GM19468 (cell line): ENCODE results near the gene ATG4A.

ENCODE experiments used
- ATAC-seq: cut with Tn5 transposase; IDR thresholded peaks from one replicate; pipeline ENCODE4 v1.9.1; 2021; ENCODE audit warnings: mild to moderate bottlenecking, moderate library complexity, moderate number of reproducible peaks; ENCODE audit not compliant: unreplicated experiment; ENCODE audit errors: extremely low read depth

Gene ATG4A

DNA sequence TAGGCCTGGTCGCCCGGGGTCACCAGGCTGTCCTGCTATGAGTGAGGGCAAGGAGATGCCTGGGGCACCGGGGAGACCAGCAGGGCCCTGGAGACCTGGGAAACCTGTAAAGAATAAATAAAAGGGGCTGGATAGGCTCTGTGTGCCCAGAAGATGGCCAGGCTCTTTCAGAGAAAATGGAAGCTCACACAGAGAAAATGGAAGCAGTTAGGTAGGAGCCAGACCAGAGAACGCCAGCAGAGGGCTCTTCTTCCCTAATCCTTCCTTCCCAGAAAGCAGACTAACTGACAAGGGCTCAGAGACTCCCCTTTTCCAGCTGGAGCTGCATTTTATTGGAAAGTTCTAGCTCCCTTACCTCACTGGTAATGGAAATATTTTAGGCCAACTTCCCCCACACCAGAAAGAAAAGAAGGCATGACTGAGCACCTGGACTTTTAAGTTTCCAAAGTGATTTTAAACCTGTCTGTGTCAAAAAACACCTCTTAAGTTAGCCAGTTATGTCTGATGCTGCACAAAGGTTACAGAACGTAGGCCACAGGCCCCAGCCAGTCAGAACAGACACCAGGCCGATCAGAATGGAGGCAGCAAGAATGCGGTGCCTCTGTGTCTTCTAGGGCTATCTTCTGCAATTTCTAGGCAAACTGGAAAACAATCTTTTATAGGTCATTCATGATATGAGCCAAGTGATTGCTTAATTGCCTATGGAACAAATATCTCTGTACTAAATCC, 74.0 kb downstream of the ATG4A start:
- ATAC-seq = no peak

DNA sequence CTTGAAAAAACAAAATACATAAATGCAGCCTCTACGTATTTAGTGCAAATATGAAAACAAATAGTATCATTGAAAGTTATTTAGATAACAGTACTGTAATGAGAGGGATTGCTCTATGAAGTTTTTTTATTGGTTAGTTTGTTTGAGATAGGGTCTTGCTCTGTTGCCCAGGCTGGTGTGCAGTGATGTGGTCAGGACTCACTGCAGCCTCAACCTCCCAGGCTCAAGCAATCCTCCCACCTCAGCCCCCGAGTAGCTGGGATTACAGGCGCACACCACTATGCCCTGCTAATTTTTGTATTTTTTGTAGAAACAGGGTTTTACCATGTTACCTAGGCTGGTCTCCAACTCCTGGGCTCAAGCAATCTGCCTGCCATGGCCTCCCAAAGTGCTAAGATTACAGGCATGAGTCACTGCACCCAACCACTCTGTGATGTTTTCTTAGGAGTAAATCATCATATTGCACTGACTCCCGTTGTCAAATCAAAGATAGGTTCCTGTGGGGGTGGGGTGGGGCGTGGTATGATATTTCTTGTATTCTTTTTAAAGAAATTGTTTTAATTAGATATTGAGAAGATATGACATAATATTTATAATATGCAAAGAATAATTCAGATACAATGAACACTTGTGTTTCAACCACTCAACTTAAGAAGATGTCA, 75.8 kb downstream of the ATG4A start:
- no peak for ATAC-seq

DNA sequence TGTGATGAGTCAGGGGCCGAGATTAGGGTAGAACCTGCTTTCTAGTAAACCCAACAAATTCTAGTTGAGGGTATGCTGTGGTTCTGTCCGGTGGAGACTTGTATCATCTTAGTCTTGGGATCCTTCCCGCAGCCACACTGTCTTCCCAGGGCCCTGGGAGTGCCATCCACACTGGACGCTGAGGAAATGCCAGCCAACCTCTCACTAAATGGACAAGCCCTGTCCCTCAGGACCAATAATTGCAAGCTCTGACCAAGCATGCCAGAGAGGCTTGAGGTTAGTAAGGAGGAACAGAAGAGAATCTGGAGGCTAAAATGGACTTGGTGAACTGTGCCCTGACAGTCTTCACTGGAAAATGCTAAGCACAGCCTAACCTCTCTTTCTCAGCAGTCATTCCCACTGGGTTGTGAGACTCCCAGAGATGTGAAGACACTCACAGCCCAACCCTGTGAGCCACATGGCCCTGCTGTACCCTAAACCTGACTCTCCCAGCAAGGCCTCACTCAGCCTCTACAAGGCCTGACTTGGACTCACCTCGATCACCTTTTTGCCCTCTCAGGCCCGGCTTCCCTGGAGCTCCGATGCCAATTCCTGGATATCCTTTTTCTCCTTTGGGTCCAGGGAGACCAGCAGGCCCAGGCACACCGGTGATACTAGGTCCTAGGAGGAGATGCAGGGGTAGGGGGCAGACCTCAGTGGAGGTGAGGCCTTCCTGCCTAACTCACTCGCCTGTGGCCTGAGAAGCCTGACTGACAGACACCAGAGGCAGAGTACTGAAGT, 77.6 kb downstream of the ATG4A start:
- ATAC-seq = no peak

DNA sequence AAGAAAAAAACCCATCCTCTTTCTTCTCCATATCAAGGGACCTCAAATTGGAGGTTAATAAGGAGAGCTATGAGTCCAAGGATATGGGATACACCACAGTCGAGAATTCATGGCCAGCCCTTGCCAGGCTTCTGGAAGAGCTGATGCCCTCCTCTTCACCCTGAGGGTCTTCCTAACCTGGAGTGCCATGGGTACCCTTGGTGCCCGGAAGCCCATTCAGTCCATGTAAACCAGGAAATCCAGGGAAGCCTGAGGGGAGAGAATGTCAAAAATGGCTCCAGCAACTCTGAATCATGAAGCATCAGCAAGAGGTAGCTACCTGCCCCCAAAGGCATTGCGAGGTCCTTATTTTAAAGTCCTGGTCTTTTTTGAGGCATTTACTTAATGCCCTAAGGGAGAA, 78.2 kb downstream of the ATG4A start:
- no peak for ATAC-seq

DNA sequence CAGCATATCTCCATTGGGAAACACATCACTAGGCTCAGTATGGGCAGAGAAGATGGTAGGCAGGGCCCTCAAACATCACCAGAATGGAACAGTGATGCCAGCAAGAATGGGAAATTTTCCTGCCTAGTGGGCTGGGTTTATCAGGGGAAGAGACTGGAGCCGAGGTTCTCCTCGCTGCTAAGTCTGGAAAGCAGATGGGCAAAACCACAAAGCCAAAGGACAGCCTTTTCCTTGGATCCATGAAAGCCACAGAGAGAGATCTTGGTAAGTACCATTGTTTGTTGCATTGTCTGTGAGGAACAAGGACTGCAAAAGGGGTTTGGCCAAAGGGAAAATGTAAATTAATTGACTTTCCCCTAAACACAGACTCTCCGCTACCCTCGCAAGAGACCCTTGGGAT, 80.1 kb downstream of the ATG4A start:
- no peak for ATAC-seq

DNA sequence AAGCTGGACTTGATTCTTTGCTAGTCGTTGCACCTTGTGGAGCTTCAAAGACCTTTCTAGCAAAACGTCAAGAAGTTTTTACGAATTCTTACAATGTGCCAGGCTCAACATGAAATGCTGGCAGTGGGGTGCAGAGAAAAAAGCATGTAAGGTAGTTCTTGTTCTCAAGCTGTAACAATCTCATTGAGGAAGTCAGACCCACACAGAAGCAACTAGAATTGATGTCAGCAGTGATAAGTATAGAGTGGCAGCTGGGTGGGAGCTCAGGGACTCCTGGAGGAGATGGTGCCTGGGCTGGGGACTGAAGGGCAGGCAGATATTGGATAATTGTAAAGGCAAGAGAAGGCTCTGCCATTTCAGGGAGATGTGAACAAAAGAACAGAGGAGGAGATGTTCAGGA, 82.3 kb downstream of the ATG4A start:
- no peak for ATAC-seq

DNA sequence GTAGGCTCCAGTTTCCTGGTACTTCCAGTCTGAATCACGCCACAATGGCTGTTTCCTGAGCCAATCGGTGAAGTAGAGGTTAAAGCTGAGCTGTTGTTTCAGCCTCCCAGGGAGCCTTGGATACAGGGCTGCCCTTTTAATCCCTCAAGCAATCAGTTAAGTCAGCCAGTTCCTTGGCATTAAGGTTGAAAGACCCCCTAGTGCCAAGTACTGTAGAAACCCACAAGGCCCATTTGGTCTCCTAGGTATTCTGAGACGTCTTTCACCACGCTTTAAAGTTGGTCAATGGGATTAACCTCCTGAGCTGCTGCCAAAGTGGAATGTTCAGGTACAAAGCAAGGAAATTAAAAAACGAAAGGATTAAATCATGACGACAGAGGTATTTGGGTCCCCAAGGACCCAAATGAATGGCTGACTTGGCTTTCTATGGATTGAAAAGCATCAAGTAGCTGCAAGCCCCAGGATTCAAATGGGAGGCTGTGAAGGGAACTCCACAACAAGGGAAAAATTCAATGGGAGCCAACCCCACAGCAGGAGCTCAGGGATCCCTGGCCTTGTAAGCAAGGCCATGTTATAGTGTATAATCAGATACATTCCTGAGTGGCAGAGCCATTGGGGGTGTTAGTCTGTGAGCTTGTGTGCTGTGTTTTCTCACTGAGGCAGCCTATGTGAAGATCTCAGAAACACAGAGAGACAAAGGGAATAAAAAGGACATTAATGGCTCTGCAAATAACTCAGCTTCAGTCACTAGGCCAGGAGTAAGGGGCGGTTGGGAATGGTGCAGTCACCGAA, 86.0 kb downstream of the ATG4A start:
- no peak for ATAC-seq

DNA sequence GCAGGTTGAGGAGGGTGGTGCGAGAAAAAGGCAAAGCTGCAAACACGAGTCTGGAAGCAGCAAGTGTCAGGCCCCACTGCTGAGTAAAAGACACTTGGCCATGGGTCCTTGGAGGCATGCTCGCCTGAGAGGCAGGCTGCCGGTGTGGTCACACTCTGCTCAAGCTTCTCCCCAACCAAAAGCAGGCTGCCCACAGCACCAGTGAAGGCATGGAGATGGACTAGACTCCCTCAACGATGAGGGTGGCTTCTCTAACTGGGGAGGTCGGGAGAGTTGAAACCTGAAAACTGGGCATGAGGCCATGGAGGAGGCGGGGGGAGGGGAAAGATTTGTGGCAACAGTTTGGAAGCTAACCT, 86.5 kb downstream of the ATG4A start:
- no peak for ATAC-seq

DNA sequence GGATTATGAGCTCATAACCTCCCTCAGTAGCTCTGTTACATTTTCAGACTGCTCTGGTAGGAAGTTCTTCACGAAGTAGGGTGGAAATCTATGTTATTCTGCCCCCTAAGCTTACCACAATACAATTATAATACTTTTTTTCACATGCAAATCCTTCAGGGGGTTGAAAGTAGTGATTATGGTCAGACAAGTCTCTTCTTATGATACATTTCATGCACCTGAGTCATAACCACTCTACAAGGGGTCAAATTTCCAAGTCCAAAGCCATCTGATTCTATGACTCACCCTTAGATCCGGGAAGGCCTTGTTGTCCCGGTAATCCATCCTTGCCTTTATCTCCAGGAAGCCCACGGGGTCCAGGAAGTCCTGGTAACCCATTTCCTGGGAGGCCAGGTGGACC, 95.2 kb downstream of the ATG4A start:
- ATAC-seq = no peak

DNA sequence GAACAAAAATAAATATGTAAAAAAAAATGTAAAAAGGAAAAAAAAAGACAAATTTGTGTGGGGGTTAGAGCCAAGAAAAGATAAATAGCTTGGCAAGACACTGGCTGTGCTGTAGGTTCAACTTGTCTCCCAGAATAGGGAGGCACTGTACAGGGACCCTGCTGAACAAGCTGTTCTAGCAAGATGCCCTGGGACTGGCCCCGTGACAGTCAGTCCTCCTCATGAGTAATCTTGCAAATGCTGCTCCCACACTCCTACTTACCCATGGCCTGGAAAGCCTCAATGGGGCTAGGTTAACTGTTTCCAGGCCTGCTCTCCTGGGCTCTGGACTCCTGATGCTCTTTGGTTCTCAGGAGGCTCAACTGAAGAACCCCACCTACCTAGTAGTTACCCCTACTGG, 106.8 kb downstream of the ATG4A start:
- ATAC-seq = no peak

DNA sequence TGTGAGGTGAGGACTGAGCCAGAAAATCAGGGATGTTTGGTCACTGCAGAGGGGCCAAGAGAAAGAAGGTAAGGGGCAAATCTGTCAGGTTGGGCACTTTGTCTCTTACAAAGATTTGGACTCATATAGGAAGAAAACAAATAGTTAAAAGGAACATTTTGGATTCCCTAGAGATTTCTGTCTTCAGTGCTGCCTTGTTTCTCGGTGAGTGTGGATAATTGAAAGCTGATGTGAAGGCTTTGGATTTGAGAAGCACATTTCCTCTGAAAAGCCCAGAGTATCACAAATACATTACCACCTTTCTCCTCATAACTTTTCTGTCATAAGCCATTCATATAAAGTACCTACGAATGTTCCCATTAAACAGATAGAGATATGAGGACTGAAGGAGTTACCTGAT, 107.5 kb downstream of the ATG4A start:
- ATAC-seq = no peak

DNA sequence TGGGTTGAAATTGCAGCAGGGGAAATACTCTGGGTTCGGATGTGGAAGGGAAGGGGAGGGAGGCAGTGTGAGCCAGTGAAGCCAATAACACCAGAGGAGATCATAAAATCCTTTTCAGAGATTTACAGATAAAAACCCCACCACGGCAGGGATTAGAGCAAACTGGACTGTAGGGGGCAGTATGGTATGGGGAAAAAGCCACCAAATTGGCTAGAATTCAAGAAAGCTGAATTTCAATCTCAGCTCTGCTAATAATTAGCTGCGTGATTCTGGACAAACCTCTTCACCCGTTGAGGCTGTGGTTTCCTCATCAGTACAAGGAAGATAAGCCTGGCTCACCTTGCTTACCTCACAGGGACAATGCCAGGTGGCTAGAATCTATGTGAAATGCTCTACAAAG, 108.1 kb downstream of the ATG4A start:
- no peak for ATAC-seq

DNA sequence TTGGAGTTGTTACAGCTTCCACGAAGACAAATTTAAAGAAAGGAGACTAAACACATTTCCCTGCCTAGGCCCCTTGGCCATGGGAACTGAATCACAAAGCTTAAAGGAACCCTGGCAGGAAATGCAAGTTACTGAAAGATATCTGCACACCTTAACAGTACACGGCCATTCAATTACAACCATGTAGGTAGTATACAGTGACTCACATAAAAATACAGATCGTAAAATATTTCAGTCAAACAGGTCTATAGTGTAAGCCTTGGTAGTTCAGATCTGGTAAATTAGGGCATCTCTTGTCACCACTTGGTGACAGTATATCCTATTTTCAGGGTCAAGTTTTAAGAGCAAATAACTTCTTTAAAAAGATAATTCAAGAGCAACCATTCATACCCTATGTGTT, 112.0 kb downstream of the ATG4A start:
- no peak for ATAC-seq
